SK-N-SH treated with all-trans-retinoic acid at 6 μM for 48 hours (cell line): ENCODE results near the gene NINL.

Experiments
- BACH2 ChIP-seq: fragments of 250-450 bp; sonication (Bioruptor Pico); IDR thresholded peaks from 2 replicates; pipeline ENCODE4 v1.9.0; 2021; ENCODE audit warnings: mild to moderate bottlenecking, borderline replicate concordance
- CREB5 ChIP-seq: fragments of 250-450 bp; sonication (Bioruptor Pico); IDR thresholded peaks from 2 replicates; pipeline ENCODE4 v1.5.1; 2020; ENCODE audit warnings: low read depth, mild to moderate bottlenecking, moderate library complexity
- ISL1 ChIP-seq: fragments of 250-450 bp; sonication (Bioruptor Pico); IDR thresholded peaks from 2 replicates; pipeline ENCODE4 v2.1.2; 2022; ENCODE audit warnings: mild to moderate bottlenecking, moderate library complexity
- PATZ1 ChIP-seq: fragments of 250-450 bp; sonication (Bioruptor Pico); IDR thresholded peaks from 2 replicates; pipeline ENCODE4 v1.8.0; 2020; ENCODE audit warnings: mild to moderate bottlenecking, moderate library complexity, borderline replicate concordance
- RARB ChIP-seq: fragments of 250-450 bp; sonication (Bioruptor Pico); IDR thresholded peaks from 2 replicates; pipeline ENCODE4 v1.8.0; 2021; ENCODE audit warnings: mild to moderate bottlenecking, moderate library complexity
- SNAI2 ChIP-seq: fragments of 250-450 bp; sonication (Bioruptor Pico); IDR thresholded peaks from 2 replicates; pipeline ENCODE4 v1.5.0; 2020; ENCODE audit warnings: mild to moderate bottlenecking, moderate library complexity
- ZNF8 ChIP-seq: fragments of 450-650 bp; formaldehyde crosslinking; IDR thresholded peaks from 2 replicates; pipeline ENCODE4 v1.5.0; 2020; ENCODE audit warnings: mild to moderate bottlenecking, moderate library complexity
- TF ChIP-seq, protein P1 (sequence below): fragments of 250-450 bp; sonication (Bioruptor Pico); IDR thresholded peaks from 2 replicates; pipeline ENCODE4 v1.5.0; 2020; ENCODE audit warnings: mild to moderate bottlenecking, moderate library complexity
- TF ChIP-seq, protein P2 (sequence below): fragments of 250-450 bp; sonication (Bioruptor Pico); IDR thresholded peaks from 2 replicates; pipeline ENCODE4 v1.8.0; 2021; ENCODE audit warnings: low read depth, mild to moderate bottlenecking, moderate library complexity, borderline replicate concordance

DNA sequence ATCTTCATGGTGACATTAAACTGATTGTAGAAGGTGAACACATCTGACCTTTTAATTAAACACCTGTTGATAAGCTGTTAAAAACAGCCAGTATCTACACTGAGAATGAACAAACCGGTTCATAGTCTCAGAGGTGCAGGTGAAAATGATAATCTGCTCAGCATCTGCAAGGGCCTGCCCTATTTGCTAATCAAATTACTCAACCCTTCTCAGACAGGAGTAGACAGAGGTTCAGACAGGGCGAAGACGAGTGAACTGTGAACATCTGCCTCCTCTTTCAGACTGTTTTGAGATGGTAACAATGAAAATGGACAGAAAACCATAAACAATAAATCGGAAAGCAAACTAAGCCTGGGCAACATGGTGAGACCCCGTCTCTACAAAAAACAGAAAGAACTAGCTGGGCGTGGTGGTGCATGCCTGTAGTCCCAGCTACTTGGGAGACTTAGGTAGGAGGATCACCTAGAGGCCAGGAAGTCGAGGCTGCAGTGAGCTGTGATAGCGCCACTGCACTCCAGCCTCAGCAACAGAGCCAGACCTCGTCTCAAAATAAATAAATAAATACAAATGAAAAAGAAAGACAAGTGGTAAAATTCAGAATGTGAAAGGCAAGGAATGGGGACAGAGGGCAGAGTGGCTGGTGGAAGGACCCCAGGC lies 55.9 kb downstream of the NINL start:
- TF ChIP-seq PATZ1 (no peak), ISL1 (CRISPR knock-in tag) (no peak), RARB (CRISPR knock-in tag) (no peak), CREB5 (CRISPR knock-in tag) (no peak), ZNF8 (CRISPR knock-in tag) (no peak), SNAI2 (CRISPR knock-in tag) (no peak), BACH2 (CRISPR knock-in tag) (no peak)
- TF ChIP-seq, protein P1, sequence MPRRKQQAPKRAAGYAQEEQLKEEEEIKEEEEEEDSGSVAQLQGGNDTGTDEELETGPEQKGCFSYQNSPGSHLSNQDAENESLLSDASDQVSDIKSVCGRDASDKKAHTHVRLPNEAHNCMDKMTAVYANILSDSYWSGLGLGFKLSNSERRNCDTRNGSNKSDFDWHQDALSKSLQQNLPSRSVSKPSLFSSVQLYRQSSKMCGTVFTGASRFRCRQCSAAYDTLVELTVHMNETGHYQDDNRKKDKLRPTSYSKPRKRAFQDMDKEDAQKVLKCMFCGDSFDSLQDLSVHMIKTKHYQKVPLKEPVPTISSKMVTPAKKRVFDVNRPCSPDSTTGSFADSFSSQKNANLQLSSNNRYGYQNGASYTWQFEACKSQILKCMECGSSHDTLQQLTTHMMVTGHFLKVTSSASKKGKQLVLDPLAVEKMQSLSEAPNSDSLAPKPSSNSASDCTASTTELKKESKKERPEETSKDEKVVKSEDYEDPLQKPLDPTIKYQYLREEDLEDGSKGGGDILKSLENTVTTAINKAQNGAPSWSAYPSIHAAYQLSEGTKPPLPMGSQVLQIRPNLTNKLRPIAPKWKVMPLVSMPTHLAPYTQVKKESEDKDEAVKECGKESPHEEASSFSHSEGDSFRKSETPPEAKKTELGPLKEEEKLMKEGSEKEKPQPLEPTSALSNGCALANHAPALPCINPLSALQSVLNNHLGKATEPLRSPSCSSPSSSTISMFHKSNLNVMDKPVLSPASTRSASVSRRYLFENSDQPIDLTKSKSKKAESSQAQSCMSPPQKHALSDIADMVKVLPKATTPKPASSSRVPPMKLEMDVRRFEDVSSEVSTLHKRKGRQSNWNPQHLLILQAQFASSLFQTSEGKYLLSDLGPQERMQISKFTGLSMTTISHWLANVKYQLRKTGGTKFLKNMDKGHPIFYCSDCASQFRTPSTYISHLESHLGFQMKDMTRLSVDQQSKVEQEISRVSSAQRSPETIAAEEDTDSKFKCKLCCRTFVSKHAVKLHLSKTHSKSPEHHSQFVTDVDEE (CRISPR knock-in tag) = no peak
- TF ChIP-seq, protein P2, sequence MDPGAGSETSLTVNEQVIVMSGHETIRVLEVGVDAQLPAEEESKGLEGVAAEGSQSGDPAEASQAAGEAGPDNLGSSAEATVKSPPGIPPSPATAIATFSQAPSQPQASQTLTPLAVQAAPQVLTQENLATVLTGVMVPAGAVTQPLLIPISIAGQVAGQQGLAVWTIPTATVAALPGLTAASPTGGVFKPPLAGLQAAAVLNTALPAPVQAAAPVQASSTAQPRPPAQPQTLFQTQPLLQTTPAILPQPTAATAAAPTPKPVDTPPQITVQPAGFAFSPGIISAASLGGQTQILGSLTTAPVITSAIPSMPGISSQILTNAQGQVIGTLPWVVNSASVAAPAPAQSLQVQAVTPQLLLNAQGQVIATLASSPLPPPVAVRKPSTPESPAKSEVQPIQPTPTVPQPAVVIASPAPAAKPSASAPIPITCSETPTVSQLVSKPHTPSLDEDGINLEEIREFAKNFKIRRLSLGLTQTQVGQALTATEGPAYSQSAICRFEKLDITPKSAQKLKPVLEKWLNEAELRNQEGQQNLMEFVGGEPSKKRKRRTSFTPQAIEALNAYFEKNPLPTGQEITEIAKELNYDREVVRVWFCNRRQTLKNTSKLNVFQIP = no peak
